ENCODE data around the gene ANKRD50.

Gene ANKRD50, protein sequence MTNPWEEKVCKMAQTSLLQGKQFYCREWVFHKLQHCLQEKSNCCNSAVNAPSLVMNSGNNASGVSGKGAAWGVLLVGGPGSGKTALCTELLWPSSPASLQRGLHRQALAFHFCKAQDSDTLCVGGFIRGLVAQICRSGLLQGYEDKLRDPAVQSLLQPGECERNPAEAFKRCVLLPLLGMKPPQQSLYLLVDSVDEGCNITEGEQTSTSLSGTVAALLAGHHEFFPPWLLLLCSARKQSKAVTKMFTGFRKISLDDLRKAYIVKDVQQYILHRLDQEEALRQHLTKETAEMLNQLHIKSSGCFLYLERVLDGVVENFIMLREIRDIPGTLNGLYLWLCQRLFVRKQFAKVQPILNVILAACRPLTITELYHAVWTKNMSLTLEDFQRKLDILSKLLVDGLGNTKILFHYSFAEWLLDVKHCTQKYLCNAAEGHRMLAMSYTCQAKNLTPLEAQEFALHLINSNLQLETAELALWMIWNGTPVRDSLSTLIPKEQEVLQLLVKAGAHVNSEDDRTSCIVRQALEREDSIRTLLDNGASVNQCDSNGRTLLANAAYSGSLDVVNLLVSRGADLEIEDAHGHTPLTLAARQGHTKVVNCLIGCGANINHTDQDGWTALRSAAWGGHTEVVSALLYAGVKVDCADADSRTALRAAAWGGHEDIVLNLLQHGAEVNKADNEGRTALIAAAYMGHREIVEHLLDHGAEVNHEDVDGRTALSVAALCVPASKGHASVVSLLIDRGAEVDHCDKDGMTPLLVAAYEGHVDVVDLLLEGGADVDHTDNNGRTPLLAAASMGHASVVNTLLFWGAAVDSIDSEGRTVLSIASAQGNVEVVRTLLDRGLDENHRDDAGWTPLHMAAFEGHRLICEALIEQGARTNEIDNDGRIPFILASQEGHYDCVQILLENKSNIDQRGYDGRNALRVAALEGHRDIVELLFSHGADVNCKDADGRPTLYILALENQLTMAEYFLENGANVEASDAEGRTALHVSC (N-terminal part only)

GRCh38 chr4:124712372-124713184, at the start of gene ANKRD50:
Gene ANKRD50 (minus strand): TSS chr4:124712732. CDS start chr4:124710511, 2,221 bp downstream.
- peak; percentile 33 for DNase-seq (ENCODE audit: low read depth)

GRCh38 chr4:124757126-124757525, 44.6 kb upstream of the ANKRD50 start:
- DNase-seq (ENCODE audit: low read depth) = no peak

- no peak for DNase-seq (ENCODE audit: low read depth)
These were observed 42.1 kb upstream of the ANKRD50 start for GRCh38 chr4:124754681-124755080.

DNA sequence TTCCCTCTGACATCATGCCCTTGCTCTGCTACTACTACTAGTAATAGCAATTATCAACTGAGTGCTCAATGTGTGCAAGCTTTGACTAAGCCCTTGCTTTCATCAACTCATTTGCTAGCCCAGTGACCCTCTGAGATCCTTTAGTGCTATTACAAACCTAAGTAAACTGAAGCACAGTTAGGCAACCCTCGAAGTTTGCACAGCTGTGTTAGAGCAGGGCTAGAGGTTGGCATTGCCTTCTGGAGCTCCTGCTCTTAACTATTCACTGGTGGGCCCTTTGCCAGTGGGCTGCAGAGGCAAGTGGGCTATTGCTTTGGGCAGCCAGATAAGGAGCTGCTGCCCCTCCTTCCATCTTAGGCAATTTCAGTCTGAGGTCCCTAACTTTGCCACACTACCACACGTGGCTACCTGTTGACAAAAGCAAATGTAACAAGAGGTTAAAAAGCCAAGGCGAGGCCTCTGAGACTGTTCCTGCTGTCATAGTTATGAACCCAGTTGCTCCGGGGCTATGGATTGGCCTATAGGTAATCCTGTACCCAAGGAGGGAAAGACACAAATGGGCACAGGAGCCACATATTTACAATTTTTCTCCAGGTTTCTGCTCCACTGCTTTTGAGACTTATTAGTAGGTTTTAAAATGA, 41.5 kb upstream of the ANKRD50 start:
- DNase-seq (ENCODE audit: low read depth) = no peak

DNA sequence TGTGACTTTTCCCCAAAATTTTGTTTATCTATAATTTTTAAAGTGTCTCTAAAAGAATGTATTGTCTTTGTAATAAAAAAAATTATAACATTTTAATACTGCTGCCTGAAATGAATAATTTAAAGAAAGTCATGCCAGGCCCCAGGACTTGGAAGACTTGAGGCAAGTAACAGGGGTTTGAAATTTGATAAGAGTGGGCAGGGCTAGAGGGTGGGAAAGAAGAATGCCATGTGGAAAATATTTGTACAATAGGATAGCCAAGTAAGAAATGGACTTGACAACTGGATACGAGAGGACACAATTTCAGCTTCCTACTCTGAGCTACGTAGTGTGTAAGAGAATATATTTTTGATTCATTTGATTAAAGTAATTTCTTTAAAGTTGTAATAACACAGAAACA, 36.9 kb upstream of the ANKRD50 start:
- DNase-seq (ENCODE audit: low read depth) = no peak

DNA sequence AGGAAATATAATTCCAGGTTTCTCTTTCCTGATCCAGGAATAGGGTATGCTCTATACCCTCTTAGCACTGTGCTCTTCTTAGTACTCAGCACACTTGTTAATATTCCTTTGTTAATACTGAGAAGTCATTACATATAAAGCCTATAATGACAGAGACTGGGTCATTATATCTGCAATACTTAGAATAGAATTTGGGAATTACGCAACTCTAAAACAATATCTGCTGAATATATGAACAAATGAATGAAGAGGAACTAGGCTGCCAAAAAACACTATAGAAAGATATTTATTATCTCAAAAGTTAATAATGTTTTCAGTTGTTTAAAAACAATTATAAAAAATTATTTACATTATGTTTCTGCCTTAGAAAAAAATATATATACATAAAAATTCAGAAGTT, 36.4 kb upstream of the ANKRD50 start:
- no peak for DNase-seq (ENCODE audit: low read depth)

- DNase-seq (ENCODE audit: low read depth) = no peak
These were observed 33.7 kb upstream of the ANKRD50 start for GRCh38 chr4:124745985-124746801.

DNA sequence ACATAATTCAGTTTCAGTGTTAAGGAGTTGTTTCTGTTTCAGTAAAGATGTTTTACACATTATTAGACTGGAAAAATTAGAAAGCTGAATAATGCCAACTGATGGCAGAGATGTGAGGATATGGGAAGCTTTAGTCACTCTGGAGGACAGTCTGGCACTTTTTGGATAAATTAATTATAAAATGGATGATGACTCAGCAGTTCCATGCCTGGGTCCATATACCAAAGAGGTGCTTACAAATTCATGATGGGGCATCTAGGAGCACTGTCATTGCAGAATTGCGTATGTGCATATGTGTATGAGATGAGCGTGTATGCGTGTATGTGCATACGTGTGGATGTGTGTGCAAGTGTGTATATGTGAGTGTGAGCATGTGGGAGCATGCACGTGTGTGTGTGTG, 31.2 kb upstream of the ANKRD50 start:
- no peak for DNase-seq (ENCODE audit: low read depth)

DNA sequence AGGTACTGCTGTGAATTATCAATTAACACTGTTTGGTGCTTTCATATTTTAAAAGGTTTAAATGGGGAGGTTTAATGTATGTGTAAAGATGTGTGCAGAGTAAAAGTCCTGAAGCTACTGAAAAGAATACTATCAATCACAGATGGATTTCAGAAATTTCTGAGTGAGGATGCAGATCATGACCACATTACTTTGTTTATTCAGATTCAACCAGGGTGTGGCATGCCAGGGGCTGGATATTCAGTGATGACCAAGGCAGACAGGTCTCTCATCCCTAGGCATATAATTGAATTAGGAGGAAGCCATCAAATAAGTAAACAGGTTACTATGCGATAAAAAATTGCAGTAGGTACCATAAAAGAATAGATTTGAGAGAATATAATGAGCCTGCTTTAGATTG, 28.0 kb upstream of the ANKRD50 start:
- DNase-seq (ENCODE audit: low read depth) = no peak

DNA sequence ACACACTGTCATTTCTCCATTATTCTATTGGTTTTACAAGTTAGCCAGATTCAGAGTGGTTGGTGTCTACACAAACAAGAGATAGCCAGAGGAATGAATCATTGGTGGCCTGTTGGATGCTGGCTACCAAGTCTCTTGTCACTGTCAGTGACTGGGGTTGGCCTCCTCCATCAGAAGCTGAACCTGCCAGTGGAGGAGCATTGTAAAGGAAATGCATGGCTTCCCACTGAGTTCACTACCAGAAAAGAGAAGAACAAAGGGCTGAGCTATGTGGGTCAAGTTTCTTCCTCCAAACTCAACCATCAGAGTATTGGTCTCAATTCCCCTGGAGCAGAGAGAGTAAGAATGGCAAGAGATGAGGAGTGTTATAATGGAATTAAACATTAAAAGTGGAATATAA, 26.5 kb upstream of the ANKRD50 start:
- no peak for DNase-seq (ENCODE audit: low read depth)

- DNase-seq (ENCODE audit: low read depth) = no peak
These were observed 25.1 kb upstream of the ANKRD50 start for GRCh38 chr4:124737619-124738018.

GRCh38 chr4:124736526-124736925, 24.0 kb upstream of the ANKRD50 start:
- no peak for DNase-seq (ENCODE audit: low read depth)

- DNase-seq (ENCODE audit: low read depth) = no peak
These were observed 14.9 kb upstream of the ANKRD50 start for GRCh38 chr4:124727331-124727890.

GRCh38 chr4:124726269-124726668, 13.7 kb upstream of the ANKRD50 start:
- DNase-seq (ENCODE audit: low read depth) = no peak

- no peak for DNase-seq (ENCODE audit: low read depth)
These were observed 9.5 kb upstream of the ANKRD50 start for GRCh38 chr4:124722071-124722470.

DNA sequence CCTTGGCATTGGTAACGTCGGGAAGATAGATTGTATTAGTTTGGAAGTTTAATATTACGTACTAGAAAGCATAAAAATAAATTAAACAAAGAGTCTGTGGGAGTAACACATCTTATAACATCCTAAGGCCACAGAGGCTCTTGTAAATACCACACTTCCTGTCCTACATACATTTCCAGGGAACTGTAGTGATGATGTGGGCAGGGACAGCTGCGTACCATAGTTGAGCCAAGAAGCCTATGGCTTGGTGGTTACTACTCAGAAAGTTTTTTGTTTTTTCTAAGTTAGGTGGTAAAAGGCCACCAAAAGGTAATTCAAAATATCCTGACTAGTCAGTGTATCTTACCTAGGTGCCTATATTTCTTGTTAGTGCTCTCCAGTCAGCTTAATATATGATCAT, 4.6 kb upstream of the ANKRD50 start:
- DNase-seq (ENCODE audit: low read depth) = no peak

GRCh38 chr4:124713185-124713592, 657 bp upstream of the ANKRD50 start:
- DNase-seq (ENCODE audit: low read depth) = no peak

GRCh38 chr4:124711471-124712371, 811 bp downstream of the ANKRD50 start:
- peak; percentile 4 for DNase-seq (ENCODE audit: low read depth)

DNA sequence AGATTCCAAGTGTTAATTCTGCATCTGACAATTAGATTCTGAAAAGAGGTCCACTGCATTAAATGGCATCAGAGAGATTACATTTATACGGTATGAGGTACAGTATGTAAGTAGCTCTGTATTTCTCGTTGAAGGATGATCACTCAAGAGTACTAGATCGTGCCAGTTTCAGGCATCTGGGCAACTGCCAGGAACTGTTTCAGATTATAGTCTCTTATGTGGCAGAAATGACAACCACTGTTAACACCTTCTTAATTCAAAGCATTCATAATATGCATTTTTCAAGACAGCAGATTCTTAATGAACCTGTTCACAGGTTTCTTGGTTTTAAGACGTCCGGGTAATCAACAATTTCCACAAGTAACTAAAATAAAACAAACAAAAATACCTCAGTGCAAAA, 1.6 kb downstream of the ANKRD50 start:
- no peak for DNase-seq (ENCODE audit: low read depth)
